Natural killer cell treated with Interleukin-12 subunit alpha and Interleukin-12 subunit beta and Interleukin-15 and Interleukin-18, amount 100 ng/mL, for 72 hours (primary cell): Measurements from ENCODE around the gene INSR. TPM values are rescaled to one million over a fixed set of nuclear protein-coding genes. Genes with fewer than 3 reads are reported as not detected.
"Not testable (repeated sequence)": the region's sequence is repeated elsewhere in the genome, so short reads cannot be mapped to it uniquely, and the experiment has no call there.

ENCODE experiments used
- ATAC-seq, 2 donors: fragments of 150-1000 bp; cut with Tn5 transposase in 1 of 2; sonication (Bioruptor Pico), chemical (Tn5 transposase) in 1 of 2; 2 replicates each; pipeline ENCODE4 v1.10.0; 2021
- DNase-seq: peaks from one replicate; pipeline ENCODE4 v3.0.0; 2022; ENCODE audit warnings: low spot score
- H3K27ac Mint-ChIP-seq, 2 donors: 1 replicate in 1 of 2; 2 replicates in 1 of 2; pipeline ENCODE4 v1.8.0; 2022; ENCODE audit warnings: mixed read lengths in 2 of 2, mild to moderate bottlenecking in 1 of 2, moderate library complexity in 1 of 2
- H3K27me3 Mint-ChIP-seq, 2 donors: 1 replicate in 1 of 2; 2 replicates in 1 of 2; pipeline ENCODE4 v1.8.0; 2022; ENCODE audit warnings: mixed read lengths in 2 of 2
- H3K36me3 Mint-ChIP-seq: one replicate; pipeline ENCODE4 v1.8.0; 2022; ENCODE audit warnings: mixed read lengths
- H3K4me1 Mint-ChIP-seq, 2 donors: 1 replicate in 1 of 2; 2 replicates in 1 of 2; pipeline ENCODE4 v1.8.0; 2022; ENCODE audit warnings: low read depth in 2 of 2, mixed read lengths in 2 of 2, mild to moderate bottlenecking in 1 of 2
- H3K4me3 Mint-ChIP-seq: one replicate; pipeline ENCODE4 v1.8.0; 2022; ENCODE audit warnings: mixed read lengths
- H3K9me3 Mint-ChIP-seq: 2 replicates; pipeline ENCODE4 v1.8.0; 2022; ENCODE audit warnings: mixed read lengths
- total RNA-seq, 2 donors: library from RNA; stranded (reverse); gene quantifications; one replicate each; pipeline ENCODE4 v1.2.3, GENCODE V29; 2022

INSR gene
- total RNA-seq, 2 donors from 2014 or later = 1.1 to 1.7 TPM

GRCh38 chr19:7215176-7215575 lies 79.0 kb downstream of the INSR start:
- Mint-ChIP-seq H3K36me3 (no peaks in the 10 kb centered on the region), H3K4me3 (no peak overlapping the region), H3K4me1 (no peaks in the 10 kb centered on the region), H3K27ac (no peak overlapping the region), H3K27me3 (peaks cover 0 to 2% of the 10 kb centered on the region in 2 donors), H3K9me3 (no peaks in the 10 kb centered on the region)
- no peak for DNase-seq
- ATAC-seq = no peak

DNA sequence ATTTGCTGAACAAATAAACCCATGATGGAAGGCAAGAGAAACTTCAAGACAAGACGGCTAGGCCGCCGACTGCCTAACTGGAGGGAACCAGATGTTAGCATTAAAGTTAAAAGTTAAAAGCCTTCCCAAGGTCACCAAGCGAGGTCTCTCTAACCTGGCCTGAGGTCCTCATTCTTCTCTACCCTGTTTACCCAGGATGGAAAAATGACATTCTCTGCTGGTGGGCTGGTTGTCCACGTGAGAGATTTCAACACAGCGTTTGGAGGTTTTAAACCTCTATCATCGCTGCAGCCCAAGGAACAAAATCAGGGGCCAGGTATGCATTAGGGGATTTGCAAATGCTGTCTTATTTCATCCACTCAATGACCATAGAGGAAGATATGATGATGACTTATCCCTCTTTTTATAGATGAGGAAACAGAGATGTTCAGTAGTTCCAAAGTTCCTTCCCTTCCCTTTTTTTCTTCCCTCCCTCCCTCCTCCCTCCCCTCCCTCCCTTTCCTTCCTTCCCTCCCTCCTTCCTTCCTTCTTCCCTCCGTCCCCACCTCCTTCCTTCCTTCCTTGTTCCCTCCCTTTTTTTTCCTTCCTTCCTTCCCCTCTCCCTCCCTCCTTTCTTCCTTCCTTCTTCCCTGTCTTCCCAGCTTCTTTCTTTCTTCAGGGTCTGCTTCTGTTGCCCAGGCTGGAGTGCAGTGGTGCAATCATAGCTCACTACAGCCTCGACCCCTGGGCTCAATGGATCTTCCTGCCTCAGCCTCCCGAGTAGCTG lies 79.7 kb downstream of the INSR start:
- DNase-seq = no peak
- Mint-ChIP-seq H3K9me3 (no peaks in the 10 kb centered on the region), H3K27me3 (peaks cover 0 to 2% of the 10 kb centered on the region in 2 donors), H3K27ac (no peak overlapping the region), H3K36me3 (no peaks in the 10 kb centered on the region), H3K4me3 (no peak overlapping the region), H3K4me1 (no peaks in the 10 kb centered on the region)
- ATAC-seq = no peak

DNA sequence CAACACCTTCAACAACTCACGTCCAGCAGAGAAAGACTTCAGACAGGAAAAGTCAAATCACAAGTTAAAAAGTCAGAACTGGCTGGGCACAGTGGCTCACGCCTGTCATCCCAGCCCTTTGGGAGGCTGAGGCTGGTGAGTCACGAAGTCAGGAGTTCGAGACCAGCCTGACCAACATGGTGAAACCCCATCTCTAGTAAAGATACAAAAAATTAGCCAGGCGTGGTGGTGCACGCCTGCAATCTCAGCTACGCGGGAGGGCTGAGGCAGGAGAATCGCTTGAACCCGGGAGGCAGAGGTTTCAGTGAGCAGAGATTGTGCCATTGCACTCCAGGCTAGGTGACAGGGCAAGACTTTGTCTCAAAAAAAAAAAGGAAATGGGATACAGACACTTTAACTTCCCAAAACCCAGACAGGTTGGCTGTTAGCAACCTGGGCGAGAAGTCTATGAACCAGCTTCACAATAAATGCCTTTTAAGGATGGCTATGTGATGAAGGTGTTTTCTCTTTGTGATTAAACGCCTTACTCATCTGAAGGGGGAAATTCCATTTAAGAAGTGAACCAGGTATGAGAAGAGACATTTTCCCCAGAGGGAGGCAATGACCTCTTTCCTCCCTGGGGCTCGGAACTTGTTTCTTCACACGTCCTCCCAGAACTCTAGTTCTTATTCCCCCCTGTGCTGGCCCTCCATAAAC lies 80.4 kb downstream of the INSR start:
- ATAC-seq = no peak
- DNase-seq = no peak
- H3K27ac Mint-ChIP-seq = no peak overlapping the region

GRCh38 chr19:7211191-7211951 lies 82.8 kb downstream of the INSR start:
- Mint-ChIP-seq H3K4me3 (no peak overlapping the region), H3K27me3 (peaks cover 0 to 12% of the 10 kb centered on the region in 2 donors), H3K4me1 (peaks cover 0 to 7% of the 10 kb centered on the region in 2 donors), H3K27ac (no peak overlapping the region), H3K9me3 (no peaks in the 10 kb centered on the region), H3K36me3 (no peaks in the 10 kb centered on the region)
- DNase-seq (no peak), ATAC-seq (no peak)

More for the DNA sequence above, 80.4 kb downstream of the INSR start:
- H3K27me3 Mint-ChIP-seq = peaks cover 0 to 2% of the 10 kb centered on the region in 2 donors
- no peaks in the 10 kb centered on the region for H3K9me3 Mint-ChIP-seq
- H3K4me1 Mint-ChIP-seq = no peaks in the 10 kb centered on the region
- H3K4me3 Mint-ChIP-seq = no peak overlapping the region
- H3K36me3 Mint-ChIP-seq = no peaks in the 10 kb centered on the region

GRCh38 chr19:7210359-7210758 lies 83.9 kb downstream of the INSR start:
- no peak overlapping the region for H3K27ac Mint-ChIP-seq
- ATAC-seq = no peak
- H3K4me3 Mint-ChIP-seq = no peak overlapping the region
- H3K9me3 Mint-ChIP-seq = no peaks in the 10 kb centered on the region
- no peaks in the 10 kb centered on the region for H3K36me3 Mint-ChIP-seq
- no peak for DNase-seq
- peaks cover 0 to 7% of the 10 kb centered on the region in 2 donors for H3K4me1 Mint-ChIP-seq
- peaks cover 0 to 12% of the 10 kb centered on the region in 2 donors for H3K27me3 Mint-ChIP-seq

GRCh38 chr19:7209597-7210325 lies 84.5 kb downstream of the INSR start:
- DNase-seq, ATAC-seq: not testable (repeated sequence)

GRCh38 chr19:7209036-7209435 lies 85.2 kb downstream of the INSR start:
- ATAC-seq, H3K4me1 Mint-ChIP-seq, H3K27ac Mint-ChIP-seq, DNase-seq, H3K4me3 Mint-ChIP-seq, H3K9me3 Mint-ChIP-seq, H3K27me3 Mint-ChIP-seq, H3K36me3 Mint-ChIP-seq: not testable (repeated sequence)

More at GRCh38 chr19:7209597-7210325, 84.5 kb downstream of the INSR start:
- not testable (repeated sequence) for H3K4me3 Mint-ChIP-seq, H3K27ac Mint-ChIP-seq, H3K4me1 Mint-ChIP-seq, H3K9me3 Mint-ChIP-seq, H3K36me3 Mint-ChIP-seq
- peaks cover 0 to 11% of the 10 kb centered on the region in 2 donors for H3K27me3 Mint-ChIP-seq

DNA sequence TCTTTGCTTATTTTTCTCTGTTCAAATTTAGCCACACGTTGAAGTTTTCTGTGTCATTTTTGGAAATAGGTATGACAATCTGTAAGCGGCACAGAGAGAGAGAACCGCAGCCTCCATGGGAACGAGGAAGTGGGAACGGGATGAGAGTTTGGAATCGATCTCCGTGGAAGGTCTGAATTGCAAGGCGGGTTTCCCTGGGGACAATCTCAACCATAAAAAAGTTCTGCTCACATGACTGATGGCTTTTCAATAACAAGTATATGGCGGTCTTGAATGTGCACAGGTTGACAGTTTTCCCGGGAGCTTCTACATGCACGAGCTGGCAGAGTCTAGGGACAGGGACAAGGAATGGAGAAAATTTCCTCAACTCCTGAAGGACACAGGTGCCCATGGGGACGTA lies 90.9 kb downstream of the INSR start:
- Mint-ChIP-seq H3K27me3 (peaks cover 7 to 17% of the 10 kb centered on the region in 2 donors), H3K36me3 (no peaks in the 10 kb centered on the region), H3K4me1 (peaks cover 7 to 16% of the 10 kb centered on the region in 2 donors), H3K9me3 (no peaks in the 10 kb centered on the region), H3K4me3 (no peak overlapping the region), H3K27ac (no peak overlapping the region)
- DNase-seq (no peak), ATAC-seq (no peak)

GRCh38 chr19:7202888-7203287 lies 91.3 kb downstream of the INSR start:
- Mint-ChIP-seq H3K27me3 (peaks cover 7 to 14% of the 10 kb centered on the region in 2 donors), H3K9me3 (no peaks in the 10 kb centered on the region), H3K36me3 (no peaks in the 10 kb centered on the region), H3K27ac (no peak overlapping the region), H3K4me3 (no peak overlapping the region), H3K4me1 (peaks cover 8 to 13% of the 10 kb centered on the region in 2 donors)
- no peak for DNase-seq
- ATAC-seq = no peak

DNA sequence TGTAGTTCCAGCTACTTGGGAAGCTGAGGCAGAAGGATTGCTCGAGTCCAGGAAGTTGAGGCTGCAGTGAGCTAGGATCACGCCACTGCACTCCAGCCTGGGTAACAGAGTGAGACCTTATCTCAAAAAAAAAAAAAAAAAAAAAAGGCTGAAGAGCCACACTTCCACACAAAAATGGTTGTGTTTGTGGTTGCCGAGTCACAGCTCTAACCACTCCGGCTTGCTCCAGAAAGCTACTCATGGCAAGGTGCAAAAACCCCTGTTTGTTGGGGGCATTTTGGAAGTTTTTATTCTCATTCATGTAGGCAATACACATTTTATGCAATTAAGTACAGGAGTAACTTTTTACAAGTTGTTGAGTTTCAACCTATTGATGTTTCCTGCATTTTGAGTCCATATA lies 93.5 kb downstream of the INSR start:
- ATAC-seq (no peak), DNase-seq (no peak)
- Mint-ChIP-seq H3K4me1 (peaks cover 20% of the 10 kb centered on the region in 2 donors), H3K27ac (no peak overlapping the region), H3K36me3 (no peaks in the 10 kb centered on the region), H3K9me3 (no peaks in the 10 kb centered on the region), H3K27me3 (peaks cover 7% of the 10 kb centered on the region in 2 donors), H3K4me3 (no peak overlapping the region)

GRCh38 chr19:7199613-7200533 lies 94.3 kb downstream of the INSR start:
- no peaks in the 10 kb centered on the region for H3K9me3 Mint-ChIP-seq
- no peak overlapping the region for H3K4me3 Mint-ChIP-seq
- DNase-seq (no peak), ATAC-seq (no peak)
- peaks cover 7% of the 10 kb centered on the region in 2 donors for H3K27me3 Mint-ChIP-seq
- H3K27ac Mint-ChIP-seq = no peak overlapping the region
- peaks cover 20% of the 10 kb centered on the region in 2 donors for H3K4me1 Mint-ChIP-seq
- H3K36me3 Mint-ChIP-seq = no peaks in the 10 kb centered on the region

DNA sequence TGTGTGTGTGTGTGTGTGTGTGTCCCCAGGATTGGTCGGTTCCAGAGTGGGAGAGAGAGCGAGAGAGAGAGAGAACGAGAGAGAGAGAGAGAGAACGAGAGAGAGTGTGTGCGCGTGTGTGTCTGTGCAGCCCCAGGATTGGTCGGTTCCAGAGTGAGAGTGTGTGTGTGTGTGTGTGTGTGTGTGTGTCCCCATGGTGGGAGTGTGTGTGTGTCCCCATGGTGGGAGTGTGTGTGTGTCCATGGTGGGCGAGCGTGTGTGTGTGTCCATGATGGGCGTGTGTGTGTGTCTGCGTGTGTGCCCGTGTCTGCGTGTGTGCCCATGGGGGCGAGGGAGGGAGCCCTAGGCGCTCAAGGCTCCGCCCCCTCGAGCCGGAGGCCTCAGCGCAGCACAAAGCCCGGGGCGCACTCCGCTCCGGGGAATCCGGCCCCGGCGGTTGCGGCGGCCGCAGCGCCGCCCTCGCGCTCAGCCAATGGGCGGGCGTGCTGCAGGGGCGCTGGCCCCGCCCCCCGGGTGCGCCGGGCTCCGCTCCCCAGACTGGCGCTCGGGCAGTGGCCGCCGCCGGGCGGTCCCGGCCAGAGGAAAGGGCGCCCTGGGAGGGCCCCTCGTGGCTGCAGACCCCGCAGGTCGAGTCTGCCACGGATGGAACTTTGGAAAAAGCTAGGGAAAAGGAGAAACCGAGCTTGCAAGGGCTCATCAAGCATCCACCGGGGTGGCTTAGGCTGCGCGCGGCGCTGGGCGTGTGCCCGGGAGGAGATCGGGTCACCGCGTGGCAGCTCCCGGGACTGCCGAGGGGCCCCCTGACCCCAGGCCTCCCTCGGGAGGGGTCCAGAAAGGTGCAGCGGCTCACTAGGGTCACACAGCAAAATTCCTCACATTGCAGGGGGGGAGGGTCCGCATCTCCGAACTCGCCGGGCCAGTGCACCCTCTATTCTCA lies 96.2 kb downstream of the INSR start:
- H3K4me3 Mint-ChIP-seq = peak overlapping the region; percentile 95

More for the DNA sequence above, 96.2 kb downstream of the INSR start:
- peaks cover 7% of the 10 kb centered on the region in 2 donors for H3K27me3 Mint-ChIP-seq
- ATAC-seq (peak; percentile 93 to 94), DNase-seq (peak; percentile 96)
- peak overlapping the region; percentile 91 for H3K27ac Mint-ChIP-seq
- H3K36me3 Mint-ChIP-seq = no peaks in the 10 kb centered on the region
- H3K4me1 Mint-ChIP-seq = peaks cover 20 to 23% of the 10 kb centered on the region in 2 donors
- H3K9me3 Mint-ChIP-seq = no peaks in the 10 kb centered on the region
